ENCODE measurements around the gene HMX1. TPM values are rescaled to one million over a fixed set of nuclear protein-coding genes. Genes with fewer than 3 reads are reported as not detected.

The HMX1 gene
- total and polyA plus RNA-seq, 2 donors (not counting 1 experiment from before 2014, with no cell fraction given), result not detected

GRCh38 chr4:8860096-8860891, 11.3 kb downstream of the HMX1 start:
- Mint-ChIP-seq H3K27me3 (peaks cover 48% of the 10 kb centered on the region), H3K4me1 (peaks cover 4% of the 10 kb centered on the region), H3K4me3 (no peak overlapping the region), H3K9me3 (ENCODE audit: insufficient read depth) (no peaks in the 10 kb centered on the region), H3K27ac (no peak overlapping the region)
- CTCF ChIA-PET, result no interaction called here
- intact Hi-C loops (cut with micrococcal nuclease), result no loop called here
- Histone ChIP-seq H3K36me3 (replicated peaks in 1 of 2; ENCODE audit: control extremely low read depth in 1 of 2, control insufficient read depth in 1 of 2, extremely low read depth in 1 of 2, insufficient read depth in 2 of 2, low read length in 1 of 2) (no peaks in the 10 kb centered on the region), H2AFZ (ENCODE audit: insufficient read depth, low read depth, low read length, poor library complexity, severe bottlenecking) (no peak overlapping the region), H3K27me3 (replicated peaks in 1 of 4; ENCODE audit: control extremely low read depth in 1 of 4, control insufficient read depth in 3 of 4, insufficient read depth in 4 of 4, low read length in 3 of 4) (peaks cover 0 to 85% (median 24%) of the 10 kb centered on the region in 4 experiments), H3K79me2 (ENCODE audit: control insufficient read depth, insufficient read depth, low read length) (no peaks in the 10 kb centered on the region), H3K9me3 (ENCODE audit: control extremely low read depth in 1 of 3, control insufficient read depth in 2 of 3, insufficient read depth in 1 of 3, low read length in 2 of 3) (peaks cover 0 to 38% (median 0%) of the 10 kb centered on the region in 3 donors), H3K4me3 (ENCODE audit: control extremely low read depth in 1 of 5, extremely low read depth in 1 of 5, insufficient read depth in 1 of 5, low read depth in 2 of 5, low read length in 4 of 5) (no peak overlapping the region), H3K4me1 (ENCODE audit: control insufficient read depth in 2 of 2, insufficient read depth in 2 of 2, low read length in 2 of 2) (peaks cover 0 to 9% of the 10 kb centered on the region in 2 donors), H3K27ac (ENCODE audit: low read length in 2 of 2) (no peak overlapping the region), H3K4me2 (replicated peaks; ENCODE audit: low read depth, low read length, poor library complexity, severe bottlenecking) (no peak overlapping the region), H3K9ac (ENCODE audit: low read length) (no peak overlapping the region), H4K20me1 (ENCODE audit: control insufficient read depth, insufficient read depth, low read length, poor library complexity, severe bottlenecking) (no peaks in the 10 kb centered on the region)
- ATAC-seq (ENCODE audit: low read depth) (no peak), DNase-seq (no peak)
- TF ChIP-seq CTCF (IDR thresholded peaks at IDR 0.05) (no peak), EZH2 (IDR thresholded peaks at IDR 0.05; ENCODE audit: borderline replicate concordance, insufficient read depth, low read depth, low read length, poor library complexity, severe bottlenecking) (no peak)
- WGBS (ENCODE audit: insufficient coverage), result 12% methylated on average over 62 of the region's 70 CpGs
- POLR2A ChIA-PET, result no interaction called here

GRCh38 chr4:8859550-8860095, 12.0 kb downstream of the HMX1 start:
- Histone ChIP-seq H3K9me3 (ENCODE audit: control extremely low read depth in 1 of 3, control insufficient read depth in 2 of 3, insufficient read depth in 1 of 3, low read length in 2 of 3) (peaks cover 0 to 38% (median 0%) of the 10 kb centered on the region in 3 donors), H3K4me1 (ENCODE audit: control insufficient read depth in 2 of 2, insufficient read depth in 2 of 2, low read length in 2 of 2) (peaks cover 0 to 9% of the 10 kb centered on the region in 2 donors), H3K79me2 (ENCODE audit: control insufficient read depth, insufficient read depth, low read length) (no peaks in the 10 kb centered on the region), H3K4me2 (replicated peaks; ENCODE audit: low read depth, low read length, poor library complexity, severe bottlenecking) (no peak overlapping the region), H2AFZ (ENCODE audit: insufficient read depth, low read depth, low read length, poor library complexity, severe bottlenecking) (no peak overlapping the region), H3K27me3 (replicated peaks in 1 of 4; ENCODE audit: control extremely low read depth in 1 of 4, control insufficient read depth in 3 of 4, insufficient read depth in 4 of 4, low read length in 3 of 4) (peaks cover 0 to 82% (median 22%) of the 10 kb centered on the region in 4 experiments), H3K4me3 (ENCODE audit: control extremely low read depth in 1 of 5, extremely low read depth in 1 of 5, insufficient read depth in 1 of 5, low read depth in 2 of 5, low read length in 4 of 5) (no peak overlapping the region), H3K36me3 (replicated peaks in 1 of 2; ENCODE audit: control extremely low read depth in 1 of 2, control insufficient read depth in 1 of 2, extremely low read depth in 1 of 2, insufficient read depth in 2 of 2, low read length in 1 of 2) (no peaks in the 10 kb centered on the region), H3K9ac (ENCODE audit: low read length) (no peak overlapping the region), H3K27ac (ENCODE audit: low read length in 2 of 2) (no peak overlapping the region), H4K20me1 (ENCODE audit: control insufficient read depth, insufficient read depth, low read length, poor library complexity, severe bottlenecking) (no peaks in the 10 kb centered on the region)
- ChIA-PET POLR2A (no interaction called here), CTCF (no interaction called here)
- Mint-ChIP-seq H3K4me3 (no peak overlapping the region), H3K4me1 (peaks cover 4% of the 10 kb centered on the region), H3K9me3 (ENCODE audit: insufficient read depth) (no peaks in the 10 kb centered on the region), H3K27me3 (peaks cover 50% of the 10 kb centered on the region), H3K27ac (no peak overlapping the region)
- TF ChIP-seq CTCF (IDR thresholded peaks at IDR 0.05) (no peak), EZH2 (IDR thresholded peaks at IDR 0.05; ENCODE audit: borderline replicate concordance, insufficient read depth, low read depth, low read length, poor library complexity, severe bottlenecking) (no peak)
- intact Hi-C loops (cut with micrococcal nuclease), result no loop called here
- 13% methylated on average over 36 of the region's 38 CpGs for WGBS (ENCODE audit: insufficient coverage)
- no peak for DNase-seq
- no peak for ATAC-seq (ENCODE audit: low read depth)

All from B cell (primary cell).